ENCODE data around the gene CRYZL1.
A peak's percentile ranks its signal among the peaks of the same experiment; 100 is the strongest.

CRYZL1 gene

DNA sequence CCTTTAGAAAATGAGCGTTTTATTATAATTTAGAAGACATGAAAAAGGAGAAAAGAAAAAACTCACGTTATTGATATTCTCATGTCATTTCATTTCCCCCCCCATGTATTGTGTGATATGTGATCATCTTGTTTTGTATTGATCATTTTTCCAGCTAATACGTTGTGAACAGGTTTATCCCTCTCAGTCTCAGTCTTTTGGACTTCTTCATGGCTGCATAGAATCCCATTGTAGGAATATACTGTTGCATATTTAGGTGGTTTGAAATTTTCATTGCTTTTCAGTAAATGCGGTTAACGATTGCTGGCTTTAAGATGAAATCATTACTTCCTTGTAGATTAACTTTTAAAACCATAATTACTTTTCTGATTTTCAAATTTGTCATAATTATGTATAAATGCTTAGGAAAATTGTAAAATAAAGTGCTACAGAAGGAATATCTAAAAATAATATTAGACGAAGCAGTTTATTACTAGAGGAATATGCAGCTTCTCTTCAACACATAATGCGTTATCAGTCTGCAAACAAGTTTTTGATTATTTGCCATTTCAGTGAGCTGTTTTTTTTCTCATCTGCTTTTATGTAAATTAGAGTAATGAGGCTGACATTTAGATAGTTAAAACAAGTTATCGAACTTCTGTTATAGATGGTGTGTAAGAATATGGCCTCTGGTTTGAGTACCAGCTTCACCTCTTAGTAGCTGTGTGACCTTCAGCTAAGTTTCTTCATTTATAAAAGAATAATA, 96.9 kb downstream of the CRYZL1 start:
- H3K4me1 ChIP-seq: peaks cover 0 to 41% (median 10%) of the 10 kb centered on the region in 4 donors
- H3K4me3 ChIP-seq: peak overlapping the region; percentile 61 to 86
- DNase-seq: no peak
- TF ChIP-seq, protein P1, sequence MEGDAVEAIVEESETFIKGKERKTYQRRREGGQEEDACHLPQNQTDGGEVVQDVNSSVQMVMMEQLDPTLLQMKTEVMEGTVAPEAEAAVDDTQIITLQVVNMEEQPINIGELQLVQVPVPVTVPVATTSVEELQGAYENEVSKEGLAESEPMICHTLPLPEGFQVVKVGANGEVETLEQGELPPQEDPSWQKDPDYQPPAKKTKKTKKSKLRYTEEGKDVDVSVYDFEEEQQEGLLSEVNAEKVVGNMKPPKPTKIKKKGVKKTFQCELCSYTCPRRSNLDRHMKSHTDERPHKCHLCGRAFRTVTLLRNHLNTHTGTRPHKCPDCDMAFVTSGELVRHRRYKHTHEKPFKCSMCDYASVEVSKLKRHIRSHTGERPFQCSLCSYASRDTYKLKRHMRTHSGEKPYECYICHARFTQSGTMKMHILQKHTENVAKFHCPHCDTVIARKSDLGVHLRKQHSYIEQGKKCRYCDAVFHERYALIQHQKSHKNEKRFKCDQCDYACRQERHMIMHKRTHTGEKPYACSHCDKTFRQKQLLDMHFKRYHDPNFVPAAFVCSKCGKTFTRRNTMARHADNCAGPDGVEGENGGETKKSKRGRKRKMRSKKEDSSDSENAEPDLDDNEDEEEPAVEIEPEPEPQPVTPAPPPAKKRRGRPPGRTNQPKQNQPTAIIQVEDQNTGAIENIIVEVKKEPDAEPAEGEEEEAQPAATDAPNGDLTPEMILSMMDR (IDR thresholded peaks at IDR 0.05): no peak
- peaks cover 26 to 33% (median 28%) of the 10 kb centered on the region in 3 donors for H3K36me3 ChIP-seq
- H3K9me3 ChIP-seq: no peaks in the 10 kb centered on the region
- H3K27me3 ChIP-seq: no peaks in the 10 kb centered on the region
- intact Hi-C loops (cut with DNase I; ENCODE audit: low total_unique reads): no loop called here
- H3K27ac ChIP-seq: peak overlapping the region in 1 of 2 donors; percentile 93

DNA sequence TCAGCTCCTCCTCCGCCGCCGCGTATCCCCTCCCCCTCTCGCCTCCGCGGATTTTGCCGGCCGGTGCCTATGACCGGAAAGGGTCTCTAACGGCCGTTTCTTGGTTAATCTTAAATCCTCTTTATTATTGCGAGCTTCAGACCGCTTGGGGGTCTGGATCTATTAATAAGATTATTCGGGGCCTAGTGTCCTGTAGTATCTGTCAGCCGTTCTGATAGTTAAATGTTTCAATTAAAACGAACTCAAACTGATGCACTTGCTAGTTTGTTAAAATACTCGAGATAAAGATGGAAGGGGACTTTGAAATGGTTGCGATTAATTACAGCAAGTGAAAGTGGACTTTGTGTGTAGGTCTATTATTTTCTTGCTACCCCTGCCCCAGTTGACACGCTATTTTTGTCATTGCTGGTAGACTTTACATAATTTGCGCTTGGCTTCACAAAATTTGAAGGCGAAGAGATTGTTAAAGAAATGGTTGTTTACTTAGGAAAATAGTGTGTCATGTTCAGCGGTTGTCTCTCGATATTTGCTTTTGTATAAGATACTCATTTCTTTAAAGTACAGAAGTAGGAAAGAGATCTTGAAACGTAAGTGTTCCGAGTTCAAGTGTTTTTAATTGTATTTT, 97.9 kb downstream of the CRYZL1 start:
- intact Hi-C loops (cut with DNase I; ENCODE audit: low total_unique reads): no loop called here
- peak in 1 of 2 donors; percentile 65 for DNase-seq
- Histone ChIP-seq H3K9me3 (no peaks in the 10 kb centered on the region), H3K27me3 (no peaks in the 10 kb centered on the region), H3K4me1 (peaks cover 0 to 39% (median 10%) of the 10 kb centered on the region in 4 donors), H3K36me3 (peaks cover 16 to 25% (median 22%) of the 10 kb centered on the region in 3 donors), H3K27ac (peak overlapping the region; percentile 93 to 100), H3K4me3 (peak overlapping the region; percentile 61 to 86)
- TF ChIP-seq, protein P1 (IDR thresholded peaks at IDR 0.05): no peak

DNA sequence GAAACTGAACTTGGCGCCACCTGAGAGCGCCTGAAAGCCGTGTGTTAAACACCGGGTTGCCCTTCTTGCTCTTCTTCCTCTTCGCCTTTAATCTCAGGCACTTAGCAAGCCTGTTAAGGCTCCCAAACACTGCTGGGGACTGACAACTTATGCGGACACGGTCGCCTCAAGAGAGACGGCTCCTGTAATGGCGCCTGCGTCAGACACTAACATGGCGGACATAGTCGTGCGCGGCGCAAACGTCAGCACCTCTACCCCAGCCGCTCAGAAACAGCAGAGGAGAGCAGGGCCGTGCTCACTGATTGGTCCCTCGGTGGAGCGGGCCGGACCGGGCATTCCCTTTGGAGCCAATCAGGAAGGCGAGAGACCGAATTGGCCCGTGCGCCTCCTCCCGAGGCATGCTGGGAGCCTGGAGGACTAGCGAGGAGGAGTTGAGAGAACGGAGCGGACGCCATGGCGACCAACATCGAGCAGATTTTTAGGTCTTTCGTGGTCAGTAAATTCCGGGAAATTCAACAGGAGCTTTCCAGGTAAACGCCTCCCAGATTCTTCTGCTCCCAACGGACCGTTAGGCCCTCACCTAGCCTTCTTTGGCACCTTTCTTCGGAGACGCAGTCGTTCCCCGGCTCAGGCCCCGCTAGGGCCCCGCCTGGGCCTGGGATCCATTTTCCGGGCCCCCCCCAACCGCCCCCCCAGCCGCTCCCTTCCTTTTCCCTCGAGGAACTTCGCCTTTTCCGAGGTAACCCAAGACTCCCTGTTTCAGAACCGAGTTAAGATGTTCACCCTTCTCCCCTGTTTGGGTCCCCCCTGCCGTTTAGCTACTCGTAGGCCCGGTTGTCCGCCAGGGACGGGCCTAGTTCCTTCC, 98.7 kb downstream of the CRYZL1 start, which contains the start of gene SON:
Gene SON (plus strand): TSS at position 399 of the 865 bp plus-strand sequence. CDS start 55 bp downstream, at position 454.
- Histone ChIP-seq H3K4me3 (peak within 1 kb of the TSS; percentile 61 to 86), H3K9me3 (no peaks in the 10 kb centered on the region), H3K27me3 (no peaks in the 10 kb centered on the region), H3K4me1 (peaks cover 0 to 33% (median 10%) of the 10 kb centered on the region in 4 donors), H3K27ac (peak within 1 kb of the TSS; percentile 93 to 100), H3K36me3 (peaks cover 22 to 25% (median 22%) of the 10 kb centered on the region in 3 donors)
- intact Hi-C loops (cut with DNase I; ENCODE audit: low total_unique reads): no loop called here
- DNase-seq: peak; percentile 99 to 100
- TF ChIP-seq, protein P1 (IDR thresholded peaks at IDR 0.05): no peak

DNA sequence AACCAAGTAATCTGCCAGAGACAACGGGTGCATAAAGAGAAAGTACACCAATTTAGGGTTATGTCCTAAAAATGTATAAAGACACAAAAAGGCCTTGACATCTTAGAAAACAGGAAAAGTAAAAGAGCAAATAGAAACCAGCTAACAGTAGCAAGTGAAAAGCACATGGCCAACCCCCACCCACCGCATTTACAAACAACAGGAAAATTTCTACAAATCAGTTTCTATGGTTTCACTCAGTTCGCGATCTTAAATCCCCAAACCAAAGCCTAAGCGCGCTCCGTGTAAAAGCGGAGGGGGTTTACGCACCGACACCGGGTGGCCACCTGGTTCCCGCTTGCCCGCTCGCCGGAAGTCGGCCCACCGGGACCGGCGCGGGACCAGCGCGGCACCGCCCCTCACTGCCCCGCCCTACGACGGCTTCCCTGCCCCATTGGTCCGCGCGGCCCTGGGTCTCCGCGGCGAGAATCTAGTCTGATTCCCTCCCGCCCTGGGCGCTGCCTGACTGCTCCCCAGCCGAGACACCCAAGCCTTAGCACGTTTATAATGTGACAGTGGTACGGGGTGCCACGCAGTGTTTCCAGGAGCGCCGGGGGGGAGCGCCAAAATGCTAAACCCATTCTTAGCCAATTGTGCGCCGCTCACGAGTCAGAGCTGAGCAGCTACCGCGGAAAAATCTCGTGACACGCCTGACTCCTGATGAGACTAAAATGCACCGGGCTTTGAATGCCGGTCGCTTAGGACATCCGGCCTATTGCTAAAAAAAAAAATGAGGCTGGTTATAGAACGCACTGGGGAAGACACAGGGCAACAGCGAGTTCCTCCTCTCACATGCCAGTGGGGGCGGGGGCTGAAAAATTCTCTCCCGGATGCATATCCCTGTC, 99.5 kb downstream of the CRYZL1 start, which contains the start of gene GART:
Gene GART (minus strand): TSS at position 362 of the 884 bp plus-strand sequence. CDS start 2,802 bp downstream, outside the sequence.
- intact Hi-C loops (cut with DNase I; ENCODE audit: low total_unique reads): no loop called here

More for the DNA sequence above, 99.5 kb downstream of the CRYZL1 start, which contains the start of gene GART:
- peak within 1 kb of the TSS; percentile 93 to 100 for H3K27ac ChIP-seq
- H3K27me3 ChIP-seq: no peaks in the 10 kb centered on the region
- TF ChIP-seq, protein P1 (IDR thresholded peaks at IDR 0.05): peak in 1 of 2 experiments; percentile 7
- no peaks in the 10 kb centered on the region for H3K9me3 ChIP-seq
- H3K4me1 ChIP-seq: peaks cover 0 to 33% (median 10%) of the 10 kb centered on the region in 4 donors
- peak; percentile 81 to 89 for DNase-seq
- H3K36me3 ChIP-seq: peaks cover 14 to 25% (median 20%) of the 10 kb centered on the region in 3 donors
- H3K4me3 ChIP-seq: peak within 1 kb of the TSS; percentile 61 to 86

Measured in tibial artery (tissue), 4 donors.